Upper lobe of left lung (tissue), 6 donors: ENCODE measurements around the gene MKNK2. TPM values are rescaled to one million over a fixed set of nuclear protein-coding genes. Genes with fewer than 3 reads are reported as not detected.

Experiments
- ATAC-seq, 2 donors: fragments of 200-7000 bp; cut with Tn5 transposase; one replicate each; pipeline ENCODE4 v1.9.1; 2022; ENCODE audit warnings: mild to moderate bottlenecking in 2 of 2, moderate library complexity in 2 of 2; ENCODE audit not compliant: low FRiP score in 2 of 2
- DNase-seq, 2 donors: peaks; one replicate each; pipeline ENCODE4 v3.0.0-alpha.2; 2019 to 2020
- H3K27ac ChIP-seq, 4 donors: fragments of 200-600 bp; sonication (generic); one replicate each; pipeline ENCODE4 v1.5.1; 2016 to 2019
- H3K27me3 ChIP-seq, 4 donors: fragments of 200-600 bp; sonication (generic); one replicate each; pipeline ENCODE4 v1.5.1; 2017 to 2019
- H3K36me3 ChIP-seq, 4 donors: fragments of 200-600 bp; sonication (generic); one replicate each; pipeline ENCODE4 v1.5.1; 2016 to 2019
- H3K4me1 ChIP-seq, 4 donors: fragments of 200-600 bp; sonication (generic); one replicate each; pipeline ENCODE4 v1.5.1; 2018 to 2019
- H3K4me3 ChIP-seq, 4 donors: fragments of 200-600 bp; sonication (generic); one replicate each; pipeline ENCODE4 v1.5.1; 2017 to 2019; ENCODE audit warnings: mild to moderate bottlenecking in 2 of 4, moderate library complexity in 1 of 4
- H3K9me3 ChIP-seq, 4 donors: fragments of 200-600 bp; sonication (generic); one replicate each; pipeline ENCODE4 v1.5.1; 2018 to 2019
- CTCF ChIP-seq, 6 experiments: fragments of 450-650 bp in 4 of 6; fragments of 200-600 bp in 2 of 6; sonication (generic) in 2 of 6; IDR thresholded peaks; one replicate each; pipeline ENCODE4 v1.5.1; 2016 to 2019; ENCODE audit warnings: antibody characterized with exemption in 6 of 6
- EP300 ChIP-seq, 4 donors: sonication (generic); formaldehyde crosslinking; IDR thresholded peaks; one replicate each; pipeline ENCODE4 v1.5.1; 2017; ENCODE audit warnings: antibody characterized with exemption in 4 of 4, control low read depth in 2 of 4
- POLR2A ChIP-seq, 4 donors: fragments of 450-650 bp; IDR thresholded peaks; one replicate each; pipeline ENCODE4 v1.5.1; 2016 to 2017; ENCODE audit warnings: antibody characterized with exemption in 4 of 4, mild to moderate bottlenecking in 2 of 4
- POLR2AphosphoS5 ChIP-seq, 2 donors: sonication (generic); formaldehyde crosslinking; IDR thresholded peaks; one replicate each; pipeline ENCODE4 v1.5.1; 2017; ENCODE audit warnings: antibody characterized with exemption in 2 of 2
- WGBS, 2 donors: methylation state at CpG; one replicate each; pipeline ENCODE4 v1.1.5; 2017 to 2018; 5-methylcytosine and 5-hydroxymethylcytosine counted together
- total RNA-seq, 6 donors: library from RNA; depleted of rRNA in 4 of 6; stranded (reverse); fragments of >200 nt in 4 of 6; gene quantifications; one replicate each; pipeline versions ENCODE4 v1.1.0 to v1.2.1, GENCODE V29; 2016 to 2021
- donor health status: DM: no; HTN: no; CAD: no; lungs with moderate emphysema.
- donor health status: DM: no; HTN: yes; CAD: no; lungs with severe emphysema.

Gene MKNK2
- total RNA-seq, 6 donors from 2014 or later: 200 to 397 (median 264) TPM

GRCh38 chr19:2048104-2048958, 2.7 kb downstream of the MKNK2 start:
- H3K4me1 ChIP-seq: peaks cover 76 to 79% (median 79%) of the 10 kb centered on the region in 4 donors
- ATAC-seq: no peak
- DNase-seq: peak in 1 of 2 donors; percentile 25
- WGBS, 2 donors: 64 to 72% methylated on average over 6 to 17 of the region's 17 CpGs
- peak overlapping the region; percentile 95 to 100 (median 98) for H3K27ac ChIP-seq
- no peak for TF ChIP-seq CTCF (IDR thresholded peaks at IDR 0.05)
- no peaks in the 10 kb centered on the region for H3K9me3 ChIP-seq
- H3K27me3 ChIP-seq: no peaks in the 10 kb centered on the region
- H3K36me3 ChIP-seq: peaks cover 7 to 60% (median 38%) of the 10 kb centered on the region in 4 donors
- H3K4me3 ChIP-seq: peak overlapping the region in 3 of 4 donors; percentile 95 to 100 (median 99)

- 62 to 90% methylated on average over 2 to 22 of the region's 22 CpGs for WGBS, 2 donors
- H3K4me3 ChIP-seq: peak overlapping the region in 3 of 4 donors; percentile 95 to 100 (median 99)
- peak overlapping the region; percentile 95 to 100 (median 98) for H3K27ac ChIP-seq
- TF ChIP-seq POLR2AphosphoS5 (IDR thresholded peaks at IDR 0.05) (peak; percentile 6 to 26), CTCF (IDR thresholded peaks at IDR 0.05) (no peak)
- no peaks in the 10 kb centered on the region for H3K27me3 ChIP-seq
- peaks cover 14 to 68% (median 42%) of the 10 kb centered on the region in 4 donors for H3K36me3 ChIP-seq
- H3K4me1 ChIP-seq: peaks cover 82 to 85% (median 84%) of the 10 kb centered on the region in 4 donors
- no peaks in the 10 kb centered on the region for H3K9me3 ChIP-seq
- peak; percentile 82 to 84 for DNase-seq
- no peak for ATAC-seq
Measured at GRCh38 chr19:2047449-2048103, 3.5 kb downstream of the MKNK2 start.

- peak overlapping the region in 1 of 4 donors; percentile 100 for H3K4me3 ChIP-seq
Measured at GRCh38 chr19:2047076-2047448, 4.0 kb downstream of the MKNK2 start.

GRCh38 chr19:2046046-2046907, 4.8 kb downstream of the MKNK2 start:
- H3K27me3 ChIP-seq: no peaks in the 10 kb centered on the region
- no peak overlapping the region for H3K4me3 ChIP-seq
- DNase-seq: peak in 1 of 2 donors; percentile 82
- H3K36me3 ChIP-seq: peaks cover 17 to 77% (median 51%) of the 10 kb centered on the region in 4 donors
- ATAC-seq: no peak
- H3K27ac ChIP-seq: peak overlapping the region; percentile 71 to 100 (median 97)
- 91% methylated on average over 36 to 38 of the region's 50 CpGs for WGBS, 2 donors
- TF ChIP-seq POLR2A (IDR thresholded peaks at IDR 0.05) (no peak), POLR2AphosphoS5 (IDR thresholded peaks at IDR 0.05) (no peak), CTCF (IDR thresholded peaks at IDR 0.05) (no peak), EP300 (IDR thresholded peaks at IDR 0.05) (no peak)
- H3K4me1 ChIP-seq: peaks cover 80 to 85% (median 82%) of the 10 kb centered on the region in 4 donors
- no peaks in the 10 kb centered on the region for H3K9me3 ChIP-seq

More at GRCh38 chr19:2047076-2047448, 4.0 kb downstream of the MKNK2 start:
- Histone ChIP-seq H3K4me1 (peaks cover 81 to 85% (median 83%) of the 10 kb centered on the region in 4 donors), H3K27me3 (no peaks in the 10 kb centered on the region), H3K36me3 (peaks cover 15 to 72% (median 45%) of the 10 kb centered on the region in 4 donors), H3K27ac (peak overlapping the region; percentile 95 to 100 (median 98)), H3K9me3 (no peaks in the 10 kb centered on the region)
- DNase-seq: no peak
- WGBS, 2 donors: 79% methylated on average over 6 of the region's 6 CpGs; no CpG with 5 or more reads in 1 of the 2 donors
- no peak for TF ChIP-seq EP300 (IDR thresholded peaks at IDR 0.05)
- TF ChIP-seq CTCF (IDR thresholded peaks at IDR 0.05): no peak
- TF ChIP-seq POLR2A (IDR thresholded peaks at IDR 0.05): no peak
- TF ChIP-seq POLR2AphosphoS5 (IDR thresholded peaks at IDR 0.05): no peak
- no peak for ATAC-seq
